Subcutaneous adipose tissue (tissue), 4 donors: ENCODE results near the gene IFIT2. TPM values are rescaled to one million over a fixed set of nuclear protein-coding genes. Genes with fewer than 3 reads are reported as not detected.

Experiments used
- CTCF ChIP-seq: fragments of 450-650 bp; IDR thresholded peaks from one replicate; pipeline ENCODE4 v1.5.1; 2016; ENCODE audit warnings: low read depth, mild to moderate bottlenecking, control low read depth, antibody characterized with exemption, moderate library complexity
- total RNA-seq, 4 donors: library from RNA; depleted of rRNA; stranded (reverse); fragments of >200 nt; gene quantifications; one replicate each; pipeline ENCODE4 v1.1.0, GENCODE V29; 2016

Gene IFIT2
- total RNA-seq, 4 donors from 2014 or later: 2.3 to 10.9 (median 8.6) TPM

- no peak for TF ChIP-seq CTCF
Observed at GRCh38 chr10:89280508-89280907, 21.3 kb upstream of the IFIT2 start.

- TF ChIP-seq CTCF: no peak
Observed at GRCh38 chr10:89281606-89282395, 20.0 kb upstream of the IFIT2 start.

- no peak for TF ChIP-seq CTCF
Observed at GRCh38 chr10:89283025-89283935, 18.6 kb upstream of the IFIT2 start.

- TF ChIP-seq CTCF: no peak
Observed at GRCh38 chr10:89283936-89284475, 17.8 kb upstream of the IFIT2 start.

GRCh38 chr10:89294721-89295239, 7.1 kb upstream of the IFIT2 start:
- no peak for TF ChIP-seq CTCF

- no peak for TF ChIP-seq CTCF
Observed at GRCh38 chr10:89295597-89295996, 6.2 kb upstream of the IFIT2 start.
